Parathyroid adenoma (tissue), 2 donors: ENCODE measurements around the gene DNMT1.

Experiments
- H2AFZ ChIP-seq: fragments of 300-600 bp; sonication (generic); one replicate; pipeline ENCODE4 v1.7.0; 2017; ENCODE audit warnings: antibody characterized with exemption, mild to moderate bottlenecking
- H3K27ac ChIP-seq: fragments of 300-600 bp; sonication (generic); one replicate; pipeline ENCODE4 v1.7.0; 2017
- H3K27me3 ChIP-seq: fragments of 300-600 bp; sonication (generic); one replicate; pipeline ENCODE4 v1.7.0; 2017; ENCODE audit warnings: low read length; ENCODE audit not compliant: control insufficient read depth, insufficient read depth
- H3K36me3 ChIP-seq: fragments of 300-600 bp; sonication (generic); one replicate; pipeline ENCODE4 v1.7.0; 2017; ENCODE audit warnings: low read length; ENCODE audit not compliant: control insufficient read depth, insufficient read depth
- H3K4me1 ChIP-seq: fragments of 300-600 bp; sonication (generic); one replicate; pipeline ENCODE4 v1.7.0; 2017; ENCODE audit warnings: control low read depth
- H3K4me2 ChIP-seq: fragments of 300-600 bp; sonication (generic); one replicate; pipeline ENCODE4 v1.7.0; 2017; ENCODE audit warnings: low read length
- H3K4me3 ChIP-seq: fragments of 300-600 bp; sonication (generic); one replicate; pipeline ENCODE4 v1.7.0; 2017; ENCODE audit warnings: low read depth, low read length
- H3K79me2 ChIP-seq: fragments of 300-600 bp; sonication (generic); one replicate; pipeline ENCODE4 v1.7.0; 2017; ENCODE audit warnings: control low read depth
- H3K9ac ChIP-seq: fragments of 300-600 bp; sonication (generic); one replicate; pipeline ENCODE4 v1.7.0; 2017; ENCODE audit warnings: mild to moderate bottlenecking
- H3K9me3 ChIP-seq: fragments of 300-600 bp; sonication (generic); one replicate; pipeline ENCODE4 v1.7.0; 2017; ENCODE audit warnings: low read length; ENCODE audit not compliant: control insufficient read depth
- CTCF ChIP-seq: fragments of 300-600 bp; sonication (generic); IDR thresholded peaks from one replicate; pipeline ENCODE4 v1.7.0; 2017; ENCODE audit warnings: antibody characterized with exemption, mild to moderate bottlenecking
- donor health status: primary hyperparathyroidism.

DNMT1 gene

GRCh38 chr19:10109528-10109927 is 85.2 kb downstream of the DNMT1 start:
- no peaks in the 10 kb centered on the region for H3K36me3 ChIP-seq
- H3K79me2 ChIP-seq = no peaks in the 10 kb centered on the region
- no peak for TF ChIP-seq CTCF
- no peak overlapping the region for H2AFZ ChIP-seq
- H3K4me1 ChIP-seq = peaks cover 5% of the 10 kb centered on the region
- H3K4me3 ChIP-seq = no peak overlapping the region
- no peak overlapping the region for H3K9ac ChIP-seq
- no peak overlapping the region for H3K4me2 ChIP-seq
- H3K27me3 ChIP-seq = no peaks in the 10 kb centered on the region
- H3K9me3 ChIP-seq = no peaks in the 10 kb centered on the region
- no peak overlapping the region for H3K27ac ChIP-seq

GRCh38 chr19:10107817-10108367 is 86.9 kb downstream of the DNMT1 start:
- no peak overlapping the region for H3K9ac ChIP-seq
- no peaks in the 10 kb centered on the region for H3K79me2 ChIP-seq
- H3K36me3 ChIP-seq = no peaks in the 10 kb centered on the region
- H3K27me3 ChIP-seq = no peaks in the 10 kb centered on the region
- no peak for TF ChIP-seq CTCF
- H3K4me1 ChIP-seq = peaks cover 5% of the 10 kb centered on the region
- no peak overlapping the region for H3K4me2 ChIP-seq
- no peak overlapping the region for H3K4me3 ChIP-seq
- no peak overlapping the region for H2AFZ ChIP-seq
- H3K27ac ChIP-seq = no peak overlapping the region
- no peaks in the 10 kb centered on the region for H3K9me3 ChIP-seq

- Histone ChIP-seq H3K27ac (no peak overlapping the region), H3K36me3 (no peaks in the 10 kb centered on the region), H3K4me2 (peak overlapping the region; percentile 75), H3K9me3 (no peaks in the 10 kb centered on the region), H3K4me1 (peaks cover 5% of the 10 kb centered on the region), H3K79me2 (no peaks in the 10 kb centered on the region), H3K9ac (no peak overlapping the region), H3K4me3 (peak overlapping the region; percentile 62), H3K27me3 (no peaks in the 10 kb centered on the region), H2AFZ (no peak overlapping the region)
- no peak for TF ChIP-seq CTCF
Observed at GRCh38 chr19:10107254-10107653, 87.5 kb downstream of the DNMT1 start.

- peak within 1 kb of the TSS; percentile 75 for H3K4me2 ChIP-seq
- H3K4me3 ChIP-seq = peak within 1 kb of the TSS; percentile 62
- no peaks in the 10 kb centered on the region for H3K9me3 ChIP-seq
- no peaks in the 10 kb centered on the region for H3K27me3 ChIP-seq
- peak within 1 kb of the TSS; percentile 60 for H2AFZ ChIP-seq
- H3K79me2 ChIP-seq = no peaks in the 10 kb centered on the region
- peaks cover 5% of the 10 kb centered on the region for H3K4me1 ChIP-seq
- no peak within 1 kb of the TSS for H3K9ac ChIP-seq
- no peaks in the 10 kb centered on the region for H3K36me3 ChIP-seq
- peak within 1 kb of the TSS; percentile 43 for H3K27ac ChIP-seq
- TF ChIP-seq CTCF = no peak
Observed at GRCh38 chr19:10106100-10106936, 88.4 kb downstream of the DNMT1 start, which contains the start of gene PPAN. Gene PPAN, plus strand, starts transcription at chr19:10106362. Its CDS starts 33 bp downstream, at chr19:10106395.
